ENCODE measurements around the gene AZGP1.
"Not testable (repeated sequence)": the region's sequence is repeated elsewhere in the genome, so short reads cannot be mapped to it uniquely, and the experiment has no call there.

The AZGP1 gene

GRCh38 chr7:99949645-99950228 lies 26.1 kb downstream of the AZGP1 start:
- peak; percentile 20 to 41 for DNase-seq

- DNase-seq: no peak
Measured at GRCh38 chr7:99947608-99948007, 28.2 kb downstream of the AZGP1 start.

- DNase-seq: no peak
Measured at GRCh38 chr7:99944497-99945070, 31.2 kb downstream of the AZGP1 start.

GRCh38 chr7:99943641-99944496 lies 32.0 kb downstream of the AZGP1 start:
- no peak for DNase-seq

- no peak for DNase-seq
Measured at GRCh38 chr7:99938296-99938695, 37.5 kb downstream of the AZGP1 start.

GRCh38 chr7:99935009-99935408 lies 40.8 kb downstream of the AZGP1 start:
- not testable (repeated sequence) for DNase-seq

- no peak for DNase-seq
Measured at GRCh38 chr7:99930376-99930775, 45.5 kb downstream of the AZGP1 start.

- DNase-seq: no peak
Measured at GRCh38 chr7:99929730-99930053, 46.1 kb downstream of the AZGP1 start.

GRCh38 chr7:99928994-99929729 lies 46.7 kb downstream of the AZGP1 start, which contains the start of gene GJC3:
TSS of gene GJC3 (minus strand) at chr7:99929620. CDS start at chr7:99929620, 0 bp downstream.
- peak; percentile 83 to 86 for DNase-seq

GRCh38 chr7:99928188-99928587 lies 47.6 kb downstream of the AZGP1 start:
- no peak for DNase-seq

GRCh38 chr7:99927536-99927935 lies 48.3 kb downstream of the AZGP1 start:
- DNase-seq: no peak

- no peak for DNase-seq
Measured at GRCh38 chr7:99926321-99926720, 49.5 kb downstream of the AZGP1 start.

GRCh38 chr7:99923200-99923599 lies 52.6 kb downstream of the AZGP1 start:
- DNase-seq: no peak

- DNase-seq: no peak
Measured at GRCh38 chr7:99920149-99920548, 55.7 kb downstream of the AZGP1 start.

- no peak for DNase-seq
Measured at GRCh38 chr7:99919814-99920112, 56.1 kb downstream of the AZGP1 start.

- DNase-seq: peak; percentile 92 to 94
Measured at GRCh38 chr7:99918959-99919813, 56.6 kb downstream of the AZGP1 start, which contains the start of gene TRIM4. TSS of gene TRIM4 (minus strand) at chr7:99919530. CDS start at chr7:99919401, 129 bp downstream.
